ENCODE results near the gene GRIPAP1.
A peak's percentile ranks its signal among the peaks of the same experiment; 100 is the strongest.

GRIPAP1 gene

GRCh38 chrX:48972220-48973164 is 29.6 kb downstream of the GRIPAP1 start:
- peaks cover 7% of the 10 kb centered on the region for H3K4me1 ChIP-seq (ENCODE audit: insufficient read depth, low read length)
- peak overlapping the region; percentile 21 for H3K9ac ChIP-seq (ENCODE audit: low read length)
- peak overlapping the region; percentile 27 to 63 for H3K4me3 ChIP-seq (ENCODE audit: low read depth in 1 of 2, low read length in 2 of 2)
- H3K9me3 ChIP-seq (ENCODE audit: low read length) = no peaks in the 10 kb centered on the region
- peaks cover 0 to 17% of the 10 kb centered on the region in 2 donors for H3K27me3 ChIP-seq (ENCODE audit: control insufficient read depth in 1 of 2, insufficient read depth in 2 of 2, low read length in 2 of 2)
- no peaks in the 10 kb centered on the region for H3K36me3 ChIP-seq (ENCODE audit: insufficient read depth, low read length)
- H3K27ac ChIP-seq (ENCODE audit: low read depth, low read length) = peak overlapping the region; percentile 19

DNA sequence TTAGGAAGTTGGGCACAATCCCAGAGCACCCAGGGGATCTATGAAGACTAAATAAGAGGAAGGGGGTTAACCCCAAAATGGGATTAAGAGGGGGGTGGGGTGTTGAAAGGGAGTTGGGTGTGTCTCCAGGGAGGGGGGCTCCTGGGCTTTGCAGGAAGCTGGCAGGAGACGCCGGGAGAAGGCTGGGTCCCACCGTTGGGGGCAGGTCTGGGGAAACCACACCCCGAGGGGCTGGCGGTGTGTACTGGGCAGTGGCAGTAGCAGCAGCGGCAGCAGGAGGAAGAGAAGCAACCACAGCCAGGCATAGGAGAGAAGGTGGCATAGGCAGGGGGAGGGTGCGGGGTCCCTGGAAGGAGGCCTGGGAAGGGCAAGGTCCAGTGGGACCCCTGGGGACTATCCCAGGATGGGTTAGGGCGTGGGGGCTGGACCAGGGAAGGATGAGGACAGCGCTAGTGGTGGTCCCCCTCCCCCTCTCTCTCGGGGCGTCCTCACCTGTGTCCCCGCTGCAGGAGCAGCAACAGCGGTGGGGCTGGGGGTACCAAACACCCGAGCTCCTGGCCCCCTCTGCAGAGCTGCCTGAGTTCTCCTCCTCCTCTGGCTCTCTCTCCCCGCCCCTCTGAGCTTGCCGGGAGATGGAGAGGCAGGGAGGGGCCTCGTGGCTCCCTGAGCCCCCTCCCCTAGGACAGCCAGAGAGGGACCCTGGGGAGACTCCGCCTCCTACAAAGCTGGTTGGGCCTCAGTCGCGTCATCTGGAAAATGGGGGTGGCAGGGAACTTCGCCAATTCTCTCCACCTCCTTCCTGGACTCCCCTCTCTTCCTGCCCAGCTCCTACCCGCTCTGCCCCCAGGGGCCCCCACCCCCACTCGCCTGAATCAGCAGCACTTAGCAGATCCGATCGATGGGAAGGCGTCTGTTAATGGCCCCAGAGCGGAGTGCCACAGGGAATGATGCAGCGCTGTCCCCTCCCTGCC is 30.5 kb downstream of the GRIPAP1 start, which contains the start of gene KCND1:
Gene KCND1 (minus strand): TSS at position 596 of the 971 bp plus-strand sequence. CDS start 1,573 bp downstream, outside the sequence.
- H3K9ac ChIP-seq (ENCODE audit: low read length) = peak within 1 kb of the TSS; percentile 21
- no peaks in the 10 kb centered on the region for H3K9me3 ChIP-seq (ENCODE audit: low read length)
- H3K36me3 ChIP-seq (ENCODE audit: insufficient read depth, low read length) = no peaks in the 10 kb centered on the region
- peak within 1 kb of the TSS; percentile 27 to 63 for H3K4me3 ChIP-seq (ENCODE audit: low read depth in 1 of 2, low read length in 2 of 2)
- peaks cover 7% of the 10 kb centered on the region for H3K4me1 ChIP-seq (ENCODE audit: insufficient read depth, low read length)
- H3K27ac ChIP-seq (ENCODE audit: low read depth, low read length) = peak within 1 kb of the TSS; percentile 19
- peaks cover 0 to 17% of the 10 kb centered on the region in 2 donors for H3K27me3 ChIP-seq (ENCODE audit: control insufficient read depth in 1 of 2, insufficient read depth in 2 of 2, low read length in 2 of 2)

DNA sequence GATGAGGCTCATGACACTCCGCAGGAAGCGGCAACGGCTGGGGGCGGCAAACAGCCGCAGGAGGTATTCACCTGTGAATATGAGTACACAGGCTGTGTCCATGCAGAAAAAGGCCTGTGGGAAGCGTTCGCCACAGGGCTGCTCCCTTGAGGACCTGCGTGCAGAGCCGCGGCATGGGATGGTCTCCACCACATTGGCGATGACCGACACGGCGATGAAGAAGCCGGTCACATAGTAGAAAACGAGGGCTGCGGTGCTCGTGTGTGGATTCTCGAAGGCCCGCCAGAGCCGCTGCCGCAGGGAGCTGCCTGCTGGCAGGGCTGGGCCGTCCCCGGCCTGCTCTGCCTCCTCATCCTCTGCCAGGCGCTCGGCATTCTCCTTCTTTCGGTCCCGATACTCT is 32.6 kb downstream of the GRIPAP1 start:
- Histone ChIP-seq H3K27me3 (ENCODE audit: control insufficient read depth in 1 of 2, insufficient read depth in 2 of 2, low read length in 2 of 2) (peaks cover 0 to 11% of the 10 kb centered on the region in 2 donors), H3K27ac (ENCODE audit: low read depth, low read length) (no peak overlapping the region), H3K4me3 (ENCODE audit: low read depth in 1 of 2, low read length in 2 of 2) (no peak overlapping the region), H3K9ac (ENCODE audit: low read length) (no peak overlapping the region), H3K36me3 (ENCODE audit: insufficient read depth, low read length) (no peaks in the 10 kb centered on the region), H3K4me1 (ENCODE audit: insufficient read depth, low read length) (peaks cover 7% of the 10 kb centered on the region), H3K9me3 (ENCODE audit: low read length) (no peaks in the 10 kb centered on the region)

- no peak overlapping the region for H3K27ac ChIP-seq (ENCODE audit: low read depth, low read length)
- peaks cover 0 to 11% of the 10 kb centered on the region in 2 donors for H3K27me3 ChIP-seq (ENCODE audit: control insufficient read depth in 1 of 2, insufficient read depth in 2 of 2, low read length in 2 of 2)
- no peaks in the 10 kb centered on the region for H3K36me3 ChIP-seq (ENCODE audit: insufficient read depth, low read length)
- no peaks in the 10 kb centered on the region for H3K9me3 ChIP-seq (ENCODE audit: low read length)
- H3K4me3 ChIP-seq (ENCODE audit: low read depth in 1 of 2, low read length in 2 of 2) = no peak overlapping the region
- peaks cover 7% of the 10 kb centered on the region for H3K4me1 ChIP-seq (ENCODE audit: insufficient read depth, low read length)
- H3K9ac ChIP-seq (ENCODE audit: low read length) = no peak overlapping the region
Measured at GRCh38 chrX:48968377-48968776, 33.7 kb downstream of the GRIPAP1 start.

DNA sequence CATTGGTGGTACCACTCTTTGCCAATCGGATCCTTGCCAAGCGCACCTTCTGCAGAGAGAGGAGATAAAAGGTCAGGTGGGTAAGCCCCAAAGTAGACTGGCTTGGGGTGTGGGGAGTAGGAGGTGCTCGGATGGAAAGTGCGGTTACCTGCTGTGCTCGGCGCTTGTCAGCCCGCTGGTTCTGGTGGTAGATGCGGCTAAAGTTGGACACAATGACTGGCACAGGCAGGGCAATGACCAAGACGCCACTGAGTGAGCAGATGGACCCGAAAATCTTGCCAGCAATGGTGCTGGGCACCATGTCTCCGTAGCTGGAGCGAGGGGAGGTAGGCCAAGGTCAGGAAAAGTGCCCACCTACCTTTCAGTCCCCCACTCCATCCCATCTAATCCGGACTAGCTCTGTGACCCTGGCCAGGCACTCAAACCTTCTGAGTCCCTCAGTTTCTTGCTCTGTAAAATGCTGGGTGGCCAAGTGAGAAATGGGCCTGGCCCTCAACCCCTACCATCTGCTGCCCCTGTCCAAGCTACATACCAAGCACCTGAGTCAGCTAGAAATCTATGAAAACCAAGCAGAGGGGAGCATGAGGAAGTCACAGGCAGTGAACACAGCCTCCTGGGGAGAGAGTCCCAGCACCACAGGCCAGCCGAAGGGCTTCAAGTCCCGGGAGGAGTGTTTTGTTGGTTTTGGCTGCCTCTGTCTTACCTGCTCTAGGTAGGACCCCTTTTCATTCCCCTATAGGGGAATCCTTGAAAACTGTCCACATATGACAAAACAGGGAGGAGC is 35.1 kb downstream of the GRIPAP1 start:
- Histone ChIP-seq H3K9me3 (ENCODE audit: low read length) (no peaks in the 10 kb centered on the region), H3K4me3 (ENCODE audit: low read depth in 1 of 2, low read length in 2 of 2) (no peak overlapping the region), H3K4me1 (ENCODE audit: insufficient read depth, low read length) (peaks cover 7% of the 10 kb centered on the region), H3K27ac (ENCODE audit: low read depth, low read length) (no peak overlapping the region), H3K36me3 (ENCODE audit: insufficient read depth, low read length) (no peaks in the 10 kb centered on the region), H3K27me3 (ENCODE audit: control insufficient read depth in 1 of 2, insufficient read depth in 2 of 2, low read length in 2 of 2) (peaks cover 0 to 7% of the 10 kb centered on the region in 2 donors), H3K9ac (ENCODE audit: low read length) (no peak overlapping the region)

GRCh38 chrX:48965959-48966358 is 36.1 kb downstream of the GRIPAP1 start:
- Histone ChIP-seq H3K36me3 (ENCODE audit: insufficient read depth, low read length) (no peaks in the 10 kb centered on the region), H3K4me1 (ENCODE audit: insufficient read depth, low read length) (peaks cover 2% of the 10 kb centered on the region), H3K4me3 (ENCODE audit: low read depth in 1 of 2, low read length in 2 of 2) (no peak overlapping the region), H3K27me3 (ENCODE audit: control insufficient read depth in 1 of 2, insufficient read depth in 2 of 2, low read length in 2 of 2) (no peaks in the 10 kb centered on the region), H3K27ac (ENCODE audit: low read depth, low read length) (no peak overlapping the region), H3K9ac (ENCODE audit: low read length) (no peak overlapping the region), H3K9me3 (ENCODE audit: low read length) (no peaks in the 10 kb centered on the region)

DNA sequence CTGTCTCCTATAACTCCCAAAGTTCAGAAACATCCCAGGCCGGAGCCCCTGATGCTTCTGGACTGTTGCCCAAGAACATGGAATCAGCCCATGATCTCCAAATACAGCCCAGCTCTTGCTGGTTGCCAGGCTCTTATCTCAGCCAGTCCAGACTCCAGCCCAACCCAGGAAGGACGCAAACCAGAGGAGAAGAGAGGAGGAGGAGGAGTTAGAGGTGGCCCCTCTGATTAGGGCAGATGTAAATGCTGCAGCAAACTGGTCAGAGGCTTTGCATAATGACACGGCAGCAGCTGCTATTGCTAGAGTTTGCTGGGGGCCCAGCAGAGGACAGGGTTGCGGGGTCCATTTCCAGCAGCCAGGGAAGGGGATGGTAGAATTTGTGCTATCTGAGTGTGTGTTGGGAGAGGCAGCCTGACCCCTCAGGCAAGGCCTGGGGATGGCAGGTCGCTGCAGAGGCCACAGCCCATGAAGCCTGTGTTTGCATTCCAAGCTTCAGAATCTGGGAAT is 40.4 kb downstream of the GRIPAP1 start:
- Histone ChIP-seq H3K36me3 (ENCODE audit: insufficient read depth, low read length) (no peaks in the 10 kb centered on the region), H3K4me3 (ENCODE audit: low read depth in 1 of 2, low read length in 2 of 2) (no peak overlapping the region), H3K27ac (ENCODE audit: low read depth, low read length) (no peak overlapping the region)

DNA sequence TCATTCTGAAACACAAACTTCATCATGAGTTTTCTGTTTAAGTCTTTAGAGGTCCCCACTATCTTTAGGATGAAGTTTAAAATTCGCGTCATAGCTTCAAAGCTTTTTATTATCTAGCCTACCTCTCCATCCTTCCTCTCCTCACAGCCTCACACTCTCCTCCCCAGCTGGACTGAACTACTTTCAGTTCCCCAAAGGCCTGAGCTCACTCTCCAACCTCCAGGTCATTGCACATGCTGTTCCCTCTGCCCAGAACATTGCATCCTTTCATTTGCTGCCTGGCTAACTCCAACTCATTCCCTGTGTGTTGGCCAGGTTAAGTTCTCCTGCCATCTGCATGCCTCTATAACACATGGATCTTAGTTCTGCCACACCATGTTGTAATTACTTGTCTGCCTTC is 41.8 kb downstream of the GRIPAP1 start:
- Histone ChIP-seq H3K36me3 (ENCODE audit: insufficient read depth, low read length) (peaks cover 10% of the 10 kb centered on the region), H3K27ac (ENCODE audit: low read depth, low read length) (no peak overlapping the region), H3K4me1 (ENCODE audit: insufficient read depth, low read length) (peaks cover 15% of the 10 kb centered on the region), H3K9me3 (ENCODE audit: low read length) (no peaks in the 10 kb centered on the region), H3K9ac (ENCODE audit: low read length) (no peak overlapping the region), H3K4me3 (ENCODE audit: low read depth in 1 of 2, low read length in 2 of 2) (no peak overlapping the region), H3K27me3 (ENCODE audit: control insufficient read depth in 1 of 2, insufficient read depth in 2 of 2, low read length in 2 of 2) (no peaks in the 10 kb centered on the region)

More for the DNA sequence above, 40.4 kb downstream of the GRIPAP1 start:
- Histone ChIP-seq H3K9me3 (ENCODE audit: low read length) (no peaks in the 10 kb centered on the region), H3K4me1 (ENCODE audit: insufficient read depth, low read length) (peaks cover 4% of the 10 kb centered on the region), H3K9ac (ENCODE audit: low read length) (no peak overlapping the region), H3K27me3 (ENCODE audit: control insufficient read depth in 1 of 2, insufficient read depth in 2 of 2, low read length in 2 of 2) (no peaks in the 10 kb centered on the region)

DNA sequence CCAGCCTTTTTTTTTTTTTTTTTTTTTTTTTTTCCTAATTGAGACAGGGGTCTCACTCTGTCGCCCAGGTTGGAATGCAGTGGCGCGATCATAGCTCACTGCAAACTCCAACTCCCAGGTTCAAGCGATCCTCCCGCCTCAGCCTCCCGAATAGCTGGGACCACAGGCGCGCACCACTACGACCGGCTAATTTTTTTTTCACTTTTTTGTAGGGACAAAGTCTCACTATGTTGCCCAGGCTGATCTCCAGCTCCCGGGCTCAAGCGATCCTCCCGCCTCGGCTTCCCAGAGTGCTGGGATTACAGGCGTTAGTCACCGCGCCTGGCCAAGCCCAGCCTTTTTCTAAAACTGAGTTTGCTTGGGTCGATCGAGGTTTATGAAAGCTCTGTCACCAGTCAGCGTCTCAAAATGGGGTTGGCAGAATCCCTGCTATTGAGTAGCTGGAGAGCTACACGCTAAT is 43.4 kb downstream of the GRIPAP1 start:
- Histone ChIP-seq H3K36me3 (ENCODE audit: insufficient read depth, low read length) (peaks cover 15% of the 10 kb centered on the region), H3K4me1 (ENCODE audit: insufficient read depth, low read length) (peaks cover 27% of the 10 kb centered on the region), H3K4me3 (ENCODE audit: low read depth in 1 of 2, low read length in 2 of 2) (peak overlapping the region; percentile 30 to 46), H3K27me3 (ENCODE audit: control insufficient read depth in 1 of 2, insufficient read depth in 2 of 2, low read length in 2 of 2) (no peaks in the 10 kb centered on the region), H3K9ac (ENCODE audit: low read length) (peak overlapping the region; percentile 27), H3K9me3 (ENCODE audit: low read length) (no peaks in the 10 kb centered on the region), H3K27ac (ENCODE audit: low read depth, low read length) (peak overlapping the region; percentile 90)

DNA sequence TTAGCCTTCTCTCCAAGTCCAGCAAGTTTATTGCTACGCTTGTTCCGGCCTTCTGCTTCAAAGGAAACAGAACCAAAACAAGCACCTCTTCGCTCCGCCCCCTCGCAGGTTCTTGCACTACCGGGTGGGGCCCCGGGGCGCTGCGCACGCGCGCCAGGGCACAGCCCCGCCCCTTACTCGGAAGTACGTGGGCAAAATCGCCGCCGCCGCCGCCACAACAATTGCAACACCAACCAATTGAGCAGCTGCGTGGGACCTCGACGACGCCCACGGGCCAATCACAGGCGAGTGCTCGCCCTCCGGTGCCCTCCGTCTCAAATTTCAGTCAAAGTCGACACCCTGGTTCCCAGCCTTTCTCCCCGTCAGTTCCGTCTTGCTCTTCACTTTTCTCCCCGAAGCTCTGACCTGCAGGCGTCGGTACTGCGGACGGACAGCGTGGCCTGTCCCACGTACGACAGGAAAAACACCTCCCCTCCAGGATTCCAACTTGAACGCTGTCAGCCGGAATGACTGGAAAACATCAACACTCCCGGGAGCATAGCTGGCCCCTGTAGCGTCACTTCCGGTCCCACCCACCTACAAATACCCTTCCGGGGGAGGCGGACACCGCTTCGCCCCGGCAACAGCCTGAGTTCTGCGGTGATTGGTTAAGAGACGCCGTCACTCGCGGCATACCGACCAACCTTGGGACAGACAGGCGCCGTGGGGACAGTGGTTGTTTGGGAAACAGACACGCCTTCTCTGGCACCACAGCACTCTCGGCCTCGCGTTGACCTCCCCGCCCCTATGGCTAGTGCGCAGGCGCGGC is 44.0 kb downstream of the GRIPAP1 start:
- peak overlapping the region; percentile 36 to 58 for H3K4me3 ChIP-seq (ENCODE audit: low read depth in 1 of 2, low read length in 2 of 2)
- peak overlapping the region; percentile 90 for H3K27ac ChIP-seq (ENCODE audit: low read depth, low read length)
- H3K9ac ChIP-seq (ENCODE audit: low read length) = peak overlapping the region; percentile 27
- H3K4me1 ChIP-seq (ENCODE audit: insufficient read depth, low read length) = peaks cover 32% of the 10 kb centered on the region
- no peaks in the 10 kb centered on the region for H3K9me3 ChIP-seq (ENCODE audit: low read length)
- H3K36me3 ChIP-seq (ENCODE audit: insufficient read depth, low read length) = peaks cover 15% of the 10 kb centered on the region
- H3K27me3 ChIP-seq (ENCODE audit: control insufficient read depth in 1 of 2, insufficient read depth in 2 of 2, low read length in 2 of 2) = no peaks in the 10 kb centered on the region

All from muscle layer of colon (tissue), 2 donors.